NCI-H2081 (cell line): Measurements from ENCODE around the gene F7.
"Not testable (repeated sequence)": the region's sequence is repeated elsewhere in the genome, so short reads cannot be mapped to it uniquely, and the experiment has no call there.

ENCODE experiments used
- DNase-seq, 2 experiments: peaks; one replicate each; lab custom pipeline; 2025; lab: John Stamatoyannopoulos, UW

The F7 gene

GRCh38 chr13:113102302-113102701, 3.3 kb upstream of the F7 start:
- DNase-seq = not testable (repeated sequence)

- no peak for DNase-seq
Measured at GRCh38 chr13:113102727-113103126, 2.9 kb upstream of the F7 start.

GRCh38 chr13:113103646-113104045, 1.9 kb upstream of the F7 start:
- DNase-seq = no peak

- DNase-seq = no peak
Measured at GRCh38 chr13:113105921-113106452, 396 bp downstream of the F7 start.

GRCh38 chr13:113106711-113107351, 1.2 kb downstream of the F7 start:
- no peak for DNase-seq

GRCh38 chr13:113108521-113108920, 2.9 kb downstream of the F7 start:
- DNase-seq = not testable (repeated sequence)

- DNase-seq = no peak
Measured at GRCh38 chr13:113109151-113110047, 3.8 kb downstream of the F7 start.

GRCh38 chr13:113110048-113110851, 4.7 kb downstream of the F7 start:
- no peak for DNase-seq

GRCh38 chr13:113110852-113111315, 5.3 kb downstream of the F7 start:
- no peak for DNase-seq

GRCh38 chr13:113111821-113112220, 6.2 kb downstream of the F7 start:
- DNase-seq = not testable (repeated sequence)

GRCh38 chr13:113112475-113112874, 6.9 kb downstream of the F7 start:
- not testable (repeated sequence) for DNase-seq

GRCh38 chr13:113112893-113113845, 7.6 kb downstream of the F7 start:
- DNase-seq = no peak

- no peak for DNase-seq
Measured at GRCh38 chr13:113113846-113114271, 8.3 kb downstream of the F7 start.

GRCh38 chr13:113114511-113115362, 9.1 kb downstream of the F7 start:
- no peak for DNase-seq

GRCh38 chr13:113115363-113116205, 10.0 kb downstream of the F7 start:
- no peak for DNase-seq

GRCh38 chr13:113116206-113116800, 10.7 kb downstream of the F7 start:
- DNase-seq = no peak

- no peak for DNase-seq
Measured at GRCh38 chr13:113116871-113117271, 11.3 kb downstream of the F7 start.

GRCh38 chr13:113117335-113117872, 11.8 kb downstream of the F7 start:
- DNase-seq = no peak
